HG03045 (cell line): ENCODE results near the gene PRR33.
"Not testable (repeated sequence)": the region's sequence is repeated elsewhere in the genome, so short reads cannot be mapped to it uniquely, and the experiment has no call there.

ENCODE experiments used
- ATAC-seq: cut with Tn5 transposase; IDR thresholded peaks from one replicate; pipeline ENCODE4 v1.9.1; 2021; ENCODE audit warnings: mild to moderate bottlenecking, moderate library complexity; ENCODE audit not compliant: unreplicated experiment

PRR33 gene

GRCh38 chr11:1878137-1879031, 13.3 kb downstream of the PRR33 start:
- no peak for ATAC-seq

- no peak for ATAC-seq
Measured at GRCh38 chr11:1877211-1878136, 14.2 kb downstream of the PRR33 start.

- no peak for ATAC-seq
Measured at GRCh38 chr11:1876361-1877063, 15.2 kb downstream of the PRR33 start.

GRCh38 chr11:1875851-1876301, 15.8 kb downstream of the PRR33 start:
- ATAC-seq, result not testable (repeated sequence)

GRCh38 chr11:1875093-1875850, 16.4 kb downstream of the PRR33 start:
- no peak for ATAC-seq

- not testable (repeated sequence) for ATAC-seq
Measured at GRCh38 chr11:1874441-1875092, 17.1 kb downstream of the PRR33 start.

GRCh38 chr11:1873813-1874150, 17.9 kb downstream of the PRR33 start:
- ATAC-seq, result not testable (repeated sequence)

- ATAC-seq, result no peak
Measured at GRCh38 chr11:1873048-1873812, 18.5 kb downstream of the PRR33 start.

GRCh38 chr11:1872267-1872985, 19.3 kb downstream of the PRR33 start:
- ATAC-seq, result no peak

GRCh38 chr11:1871531-1871930, 20.2 kb downstream of the PRR33 start:
- no peak for ATAC-seq

GRCh38 chr11:1870721-1871466, 20.8 kb downstream of the PRR33 start:
- no peak for ATAC-seq

- no peak for ATAC-seq
Measured at GRCh38 chr11:1870326-1870696, 21.4 kb downstream of the PRR33 start.

GRCh38 chr11:1869427-1870325, 22.0 kb downstream of the PRR33 start:
- ATAC-seq, result no peak

GRCh38 chr11:1868636-1869291, 22.9 kb downstream of the PRR33 start:
- no peak for ATAC-seq

GRCh38 chr11:1868056-1868635, 23.5 kb downstream of the PRR33 start:
- ATAC-seq, result no peak

- ATAC-seq, result no peak
Measured at GRCh38 chr11:1867381-1867780, 24.3 kb downstream of the PRR33 start.
